ENCODE results near the gene LEFTY1.

LEFTY1 gene

GRCh38 chr1:225917536-225917935, 28.6 kb upstream of the LEFTY1 start:
- Histone ChIP-seq H3K9me3 (ENCODE audit: insufficient read depth, low read depth, low read length) (no peaks in the 10 kb centered on the region), H4K20me1 (ENCODE audit: insufficient read depth, low read length, poor library complexity, severe bottlenecking) (peaks cover 11% of the 10 kb centered on the region), H3K9me2 (replicated peaks; ENCODE audit: low read depth, low read length) (no peaks in the 10 kb centered on the region), H3K9ac (ENCODE audit: low read depth, low read length, poor library complexity, severe bottlenecking) (no peak overlapping the region), H3K4me2 (ENCODE audit: low read depth, low read length, poor library complexity, severe bottlenecking) (no peak overlapping the region), H3K36me3 (ENCODE audit: insufficient read depth, low read length) (peaks cover 6% of the 10 kb centered on the region; the same call in 1 of the 2 replicates), H3K79me2 (ENCODE audit: insufficient read depth, low read length) (peaks cover 22% of the 10 kb centered on the region), H3K4me1 (ENCODE audit: insufficient read depth, low read length, poor library complexity, severe bottlenecking) (peaks cover 29% of the 10 kb centered on the region), H3F3A (ENCODE audit: low read depth) (no peaks in the 10 kb centered on the region), H3K4me3 (ENCODE audit: low read length, poor library complexity, severe bottlenecking) (no peak overlapping the region), H3K27me3 (ENCODE audit: insufficient read depth, low read length, poor library complexity, severe bottlenecking) (no peaks in the 10 kb centered on the region), H2AFZ (ENCODE audit: low read length) (no peak overlapping the region)
- TF ChIP-seq EZH2phosphoT487 (IDR thresholded peaks at IDR 0.05; ENCODE audit: borderline replicate concordance) (no peak), CTCF (conservative IDR thresholded peaks at IDR 0.05; ENCODE audit: low read length) (no peak)

GRCh38 chr1:225917101-225917500, 28.2 kb upstream of the LEFTY1 start:
- H3K79me2 ChIP-seq (ENCODE audit: insufficient read depth, low read length) = peaks cover 17% of the 10 kb centered on the region
- H2AFZ ChIP-seq (ENCODE audit: low read length) = no peak overlapping the region
- no peaks in the 10 kb centered on the region for H3K27me3 ChIP-seq (ENCODE audit: insufficient read depth, low read length, poor library complexity, severe bottlenecking)
- H3K4me3 ChIP-seq (ENCODE audit: low read length, poor library complexity, severe bottlenecking) = no peak overlapping the region
- H3K36me3 ChIP-seq (ENCODE audit: insufficient read depth, low read length) = peaks cover 6% of the 10 kb centered on the region; the same call in 1 of the 2 replicates
- no peaks in the 10 kb centered on the region for H3K9me2 ChIP-seq (replicated peaks; ENCODE audit: low read depth, low read length)
- H3K9me3 ChIP-seq (ENCODE audit: insufficient read depth, low read depth, low read length) = no peaks in the 10 kb centered on the region
- H4K20me1 ChIP-seq (ENCODE audit: insufficient read depth, low read length, poor library complexity, severe bottlenecking) = peaks cover 7% of the 10 kb centered on the region
- H3K9ac ChIP-seq (ENCODE audit: low read depth, low read length, poor library complexity, severe bottlenecking) = no peak overlapping the region
- H3K4me1 ChIP-seq (ENCODE audit: insufficient read depth, low read length, poor library complexity, severe bottlenecking) = peaks cover 24% of the 10 kb centered on the region
- no peak overlapping the region for H3K4me2 ChIP-seq (ENCODE audit: low read depth, low read length, poor library complexity, severe bottlenecking)
- H3F3A ChIP-seq (ENCODE audit: low read depth) = no peaks in the 10 kb centered on the region
- TF ChIP-seq EZH2phosphoT487 (IDR thresholded peaks at IDR 0.05; ENCODE audit: borderline replicate concordance) (no peak), CTCF (conservative IDR thresholded peaks at IDR 0.05; ENCODE audit: low read length) (no peak)

GRCh38 chr1:225915538-225915991, 26.6 kb upstream of the LEFTY1 start:
- Histone ChIP-seq H3K27me3 (ENCODE audit: insufficient read depth, low read length, poor library complexity, severe bottlenecking) (no peaks in the 10 kb centered on the region), H3K9me2 (replicated peaks; ENCODE audit: low read depth, low read length) (no peaks in the 10 kb centered on the region), H2AFZ (ENCODE audit: low read length) (no peak overlapping the region), H3K4me1 (ENCODE audit: insufficient read depth, low read length, poor library complexity, severe bottlenecking) (peaks cover 9% of the 10 kb centered on the region), H3K4me3 (ENCODE audit: low read length, poor library complexity, severe bottlenecking) (no peak overlapping the region), H3K79me2 (ENCODE audit: insufficient read depth, low read length) (peaks cover 2% of the 10 kb centered on the region; the same call in 1 of the 2 replicates), H4K20me1 (ENCODE audit: insufficient read depth, low read length, poor library complexity, severe bottlenecking) (peaks cover 1% of the 10 kb centered on the region), H3F3A (ENCODE audit: low read depth) (no peaks in the 10 kb centered on the region), H3K9me3 (ENCODE audit: insufficient read depth, low read depth, low read length) (no peaks in the 10 kb centered on the region), H3K4me2 (ENCODE audit: low read depth, low read length, poor library complexity, severe bottlenecking) (no peak overlapping the region), H3K36me3 (ENCODE audit: insufficient read depth, low read length) (no peaks in the 10 kb centered on the region), H3K9ac (ENCODE audit: low read depth, low read length, poor library complexity, severe bottlenecking) (no peak overlapping the region)
- TF ChIP-seq CTCF (conservative IDR thresholded peaks at IDR 0.05; ENCODE audit: low read length) = no peak
- TF ChIP-seq EZH2phosphoT487 (IDR thresholded peaks at IDR 0.05; ENCODE audit: borderline replicate concordance) = no peak

Measured in Loucy (cell line).